Activated gamma-delta T cell treated with anti-CD3 and anti-CD28 coated beads, Interleukin-2, amount 50 U/mL, for 16 hours (primary cell): ENCODE measurements around the gene MAP2K2.

ENCODE experiments used
- DNase-seq: peaks from one replicate; pipeline ENCODE4 v3.0.0-alpha.2; 2020; ENCODE audit warnings: low read depth

Gene MAP2K2

DNA sequence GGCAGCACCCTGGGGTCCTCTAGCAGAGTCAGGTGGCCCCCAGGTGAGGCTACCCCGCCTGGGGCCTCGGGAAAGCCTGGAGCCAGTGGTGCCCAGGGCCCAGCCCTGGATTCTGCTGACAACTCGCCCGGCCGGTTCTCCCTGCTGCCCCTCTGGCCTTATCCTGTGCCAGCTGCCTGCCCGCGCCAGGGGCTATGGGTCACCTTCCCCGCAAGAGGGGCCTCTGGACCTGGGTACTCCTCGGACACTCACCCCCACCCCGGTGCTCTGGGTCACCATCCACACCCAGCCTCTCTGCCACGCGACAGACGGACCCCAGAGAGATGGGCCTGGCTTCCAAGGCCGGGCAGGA lies 81.2 kb downstream of the MAP2K2 start:
- DNase-seq, result no peak

DNA sequence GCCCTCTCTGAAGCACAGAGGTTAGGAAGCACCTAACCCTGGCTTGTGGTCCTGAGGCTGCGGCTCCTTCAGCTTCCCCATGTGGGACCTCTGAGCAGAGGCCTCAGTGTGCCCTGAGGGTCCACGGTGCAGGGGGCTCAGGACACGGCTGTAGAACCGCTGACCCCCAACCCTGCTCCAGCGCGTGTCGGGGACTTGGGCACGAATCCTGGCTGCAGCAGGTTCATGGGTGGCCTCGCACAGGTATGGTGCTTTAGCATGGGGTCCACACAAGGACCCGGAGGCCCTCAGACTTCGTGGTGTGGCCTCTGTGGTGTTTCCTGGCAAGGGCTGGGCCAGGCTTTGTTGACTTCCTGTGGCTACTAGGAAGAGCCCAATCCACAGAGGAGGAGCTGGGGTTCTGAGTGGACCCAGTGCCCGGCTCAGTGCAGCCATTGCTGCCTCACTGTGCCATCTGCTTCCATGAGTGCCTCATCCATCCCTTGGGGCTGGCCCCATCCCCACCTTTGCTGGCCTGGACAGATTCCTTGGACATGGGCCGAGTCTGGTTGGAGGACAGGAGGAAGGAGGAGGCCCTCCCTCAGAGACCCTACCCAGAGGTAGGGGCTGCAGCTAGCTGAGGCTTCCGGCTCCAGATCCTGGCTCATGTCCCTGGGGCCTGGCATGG lies 81.7 kb downstream of the MAP2K2 start:
- DNase-seq, result no peak
